COR-L47 (cell line): ENCODE measurements around the gene RAB3D.
"Not testable (repeated sequence)": the region's sequence is repeated elsewhere in the genome, so short reads cannot be mapped to it uniquely, and the experiment has no call there.

Source experiments
- DNase-seq: peaks from one replicate; lab custom pipeline; 2025; lab: John Stamatoyannopoulos, UW

RAB3D gene, protein sequence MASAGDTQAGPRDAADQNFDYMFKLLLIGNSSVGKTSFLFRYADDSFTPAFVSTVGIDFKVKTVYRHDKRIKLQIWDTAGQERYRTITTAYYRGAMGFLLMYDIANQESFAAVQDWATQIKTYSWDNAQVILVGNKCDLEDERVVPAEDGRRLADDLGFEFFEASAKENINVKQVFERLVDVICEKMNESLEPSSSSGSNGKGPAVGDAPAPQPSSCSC

DNA sequence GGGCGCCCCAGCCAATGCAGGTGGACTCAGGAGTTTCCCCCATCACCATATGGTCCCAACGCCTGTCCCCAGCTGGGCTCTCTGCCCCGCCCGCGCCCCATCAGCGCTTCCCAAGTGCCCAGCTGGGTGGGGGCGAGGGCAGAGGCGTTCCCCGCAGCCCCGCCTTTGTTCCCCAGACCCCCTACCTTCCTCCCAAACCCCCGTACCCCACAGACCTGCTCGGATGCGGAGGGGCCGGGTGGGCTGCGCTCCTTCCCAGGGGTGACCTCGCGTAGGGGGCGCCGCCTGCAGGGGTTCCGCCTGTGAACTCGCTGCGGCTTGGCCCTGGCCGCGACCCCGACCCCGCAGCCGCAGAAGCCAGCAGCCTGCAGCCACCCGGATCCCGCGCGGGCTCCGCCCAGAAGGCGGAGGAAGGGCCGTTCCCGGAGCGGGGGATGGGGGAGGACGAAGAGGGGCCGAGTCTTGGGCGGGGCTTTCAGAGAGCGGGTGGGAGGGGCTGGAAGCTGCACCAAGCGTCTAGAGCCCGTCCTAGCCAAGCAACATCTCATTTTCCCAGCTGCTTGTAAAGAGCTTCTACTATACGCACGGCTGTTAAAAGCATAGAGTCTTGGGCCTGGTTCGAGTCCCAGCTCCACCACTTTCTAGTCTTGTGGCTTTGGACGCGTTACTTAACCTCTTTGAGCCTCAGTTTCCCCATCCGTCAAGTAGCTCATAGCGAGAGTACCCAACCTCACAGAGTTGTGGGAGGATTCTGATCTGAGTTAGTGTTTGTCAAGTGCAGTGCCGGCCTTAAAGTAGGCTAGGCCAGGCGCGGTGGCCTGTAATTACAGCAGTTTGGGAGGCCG, at the start of gene RAB3D:
Gene RAB3D, minus strand, starts transcription at position 404 of the 845 bp plus-strand sequence. CDS start 2,258 bp downstream, outside the sequence.
- peak; percentile 81 for DNase-seq

DNA sequence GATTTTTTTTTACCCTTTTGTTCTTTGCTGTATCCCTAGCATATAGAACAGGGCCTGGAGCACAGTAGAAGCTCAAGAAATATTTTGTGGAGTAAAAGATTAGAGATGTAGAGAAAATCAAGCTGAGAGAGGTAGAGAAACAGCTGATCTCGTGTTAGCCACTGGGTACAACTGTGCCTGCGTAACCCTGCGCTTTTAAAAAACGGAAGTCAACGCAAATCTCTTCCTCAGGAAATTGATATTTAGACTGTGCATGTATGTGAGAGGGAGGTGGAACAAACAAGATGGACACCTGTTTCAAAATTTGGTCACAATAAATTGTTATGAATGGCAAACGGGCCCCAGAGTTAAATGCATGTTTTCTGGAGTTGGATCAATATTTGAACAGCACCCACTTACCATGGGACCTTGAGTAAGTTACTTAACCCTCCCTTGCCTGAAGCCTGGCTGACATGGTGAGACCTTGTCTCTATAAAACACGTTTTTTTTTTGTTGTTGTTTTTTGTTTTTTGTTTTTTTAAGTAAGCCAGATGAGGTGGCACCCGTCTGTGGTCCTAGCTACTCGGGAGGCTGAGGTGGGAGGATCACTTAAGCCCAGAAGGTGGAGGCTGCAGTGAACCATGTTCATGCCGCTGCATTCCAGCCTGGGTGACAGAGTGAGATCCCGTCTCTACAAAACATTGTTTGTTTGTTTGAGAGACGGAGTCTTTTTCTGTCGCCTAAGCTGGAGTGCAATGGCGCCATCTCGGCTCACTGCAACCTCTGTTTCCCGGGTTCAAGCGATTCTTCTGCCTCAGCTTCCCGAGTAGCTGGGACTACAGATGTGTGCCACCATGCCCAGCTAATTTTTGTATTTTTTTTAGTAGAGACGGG, 47.9 kb upstream of the RAB3D start:
- DNase-seq = no peak

DNA sequence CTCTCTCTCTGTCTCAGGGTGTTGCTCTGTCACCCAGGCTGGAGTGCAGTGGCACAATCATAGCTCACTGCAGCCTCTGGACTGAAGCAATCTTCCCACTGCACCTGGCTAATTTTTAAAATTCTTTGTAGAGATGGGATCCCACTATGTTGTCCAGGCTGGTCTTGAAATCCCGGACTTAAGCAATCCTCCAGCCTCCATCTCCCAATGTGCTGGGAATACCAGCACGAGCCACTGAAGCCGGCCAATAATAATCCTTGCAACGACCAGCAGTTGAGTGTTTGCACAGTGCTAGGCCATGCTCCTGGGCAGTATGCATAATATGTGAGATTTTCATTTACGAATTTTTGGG, 45.3 kb upstream of the RAB3D start:
- DNase-seq = no peak

DNA sequence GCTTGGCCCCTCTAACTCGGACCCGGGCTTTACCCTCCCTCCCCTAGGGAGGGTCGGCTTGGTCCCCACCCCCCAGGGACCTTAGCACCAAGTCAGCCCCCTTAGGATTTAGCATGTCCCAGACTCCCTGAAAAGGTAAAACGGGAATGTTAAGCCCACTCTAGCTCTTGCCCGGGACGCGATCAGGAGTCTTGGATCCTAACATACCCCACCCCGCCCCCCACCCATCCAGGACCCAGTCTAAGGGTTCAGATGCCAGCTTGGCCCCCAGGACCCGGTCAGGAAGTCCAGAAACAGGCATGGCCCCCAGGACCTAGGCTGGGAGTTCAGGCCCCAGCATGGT, 44.2 kb upstream of the RAB3D start:
- DNase-seq = no peak

DNA sequence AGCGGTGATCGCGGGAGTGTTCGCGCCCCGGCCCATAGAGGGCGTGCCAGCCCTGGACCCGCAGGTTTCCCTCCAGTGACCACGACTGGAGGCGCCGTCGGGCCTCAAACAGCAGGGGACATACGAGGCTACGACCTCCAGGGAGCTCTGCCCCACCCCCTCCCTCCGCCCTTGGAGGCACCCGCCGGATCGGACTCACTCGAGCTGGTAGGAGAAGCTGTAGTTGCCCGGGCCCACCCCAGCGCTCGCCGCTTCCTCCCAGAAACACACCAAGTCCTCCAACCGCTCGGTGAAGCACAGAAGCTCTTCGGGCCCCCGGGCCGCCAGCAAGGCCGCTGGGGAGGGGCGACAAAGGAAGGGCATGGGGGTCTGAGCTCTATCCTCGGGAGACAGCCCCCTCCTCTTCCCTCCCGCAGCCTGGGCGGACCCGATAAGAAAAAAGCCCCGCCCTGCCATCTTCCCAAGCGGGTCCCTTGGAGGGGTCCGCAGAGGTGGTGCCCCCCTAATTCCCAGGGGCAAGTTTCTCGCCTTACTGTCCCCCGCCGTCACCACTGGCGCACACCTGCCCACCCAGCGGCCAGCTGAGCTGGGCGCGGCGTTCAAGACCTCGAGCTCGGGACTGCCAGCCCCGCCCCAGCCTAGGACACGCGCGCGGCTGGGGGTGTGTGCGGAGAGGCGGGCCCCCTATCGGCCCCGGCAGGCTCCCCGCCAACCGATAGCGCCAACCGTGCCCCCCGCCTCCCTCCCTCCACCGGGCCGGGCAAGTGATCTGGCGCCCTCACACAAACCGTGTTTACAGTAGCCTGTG, 43.6 kb upstream of the RAB3D start:
- DNase-seq = peak; percentile 20

DNA sequence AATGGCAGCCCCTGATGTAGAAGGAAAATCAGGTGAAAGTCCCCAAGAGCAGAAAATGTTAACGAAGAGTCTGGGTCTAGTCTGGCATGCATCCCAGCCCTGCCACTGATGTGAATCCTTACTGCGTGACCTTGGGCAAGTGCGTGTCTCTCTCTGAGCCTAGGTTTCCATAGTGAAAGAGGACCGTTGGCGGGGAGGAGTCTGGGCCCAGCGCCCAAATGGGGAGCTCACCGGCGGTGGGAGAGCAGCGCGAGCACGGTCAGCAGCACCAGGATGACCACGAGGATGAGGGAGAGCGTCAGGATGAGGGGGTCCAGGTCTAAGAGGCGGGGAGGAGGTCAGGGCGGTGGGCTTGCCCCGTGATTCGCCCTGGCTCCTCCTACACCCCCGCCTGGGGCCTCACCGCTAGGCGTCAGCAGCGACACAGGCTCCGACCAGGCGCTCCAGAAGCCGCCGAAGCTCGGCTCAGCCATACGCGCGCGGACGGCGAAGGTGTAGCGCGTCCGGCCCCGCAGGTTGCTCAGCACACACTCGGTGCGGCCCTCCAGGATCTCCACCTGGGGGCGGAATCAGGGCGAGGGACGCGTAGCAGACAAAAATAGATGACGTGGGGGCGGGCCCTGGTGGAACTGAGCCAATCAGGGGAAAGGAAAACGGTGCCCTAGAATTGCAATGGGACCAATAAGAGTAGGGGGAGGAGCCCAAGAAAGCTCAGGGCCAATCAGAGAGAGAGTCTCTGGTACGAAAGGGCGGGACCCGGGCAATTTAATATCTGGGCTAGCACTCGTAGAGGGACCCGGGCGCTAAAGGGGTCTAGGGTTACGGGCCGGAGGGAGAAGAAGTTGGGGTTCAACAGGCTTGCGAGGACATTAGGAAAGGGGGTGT, 41.4 kb upstream of the RAB3D start:
- DNase-seq = peak; percentile 96

DNA sequence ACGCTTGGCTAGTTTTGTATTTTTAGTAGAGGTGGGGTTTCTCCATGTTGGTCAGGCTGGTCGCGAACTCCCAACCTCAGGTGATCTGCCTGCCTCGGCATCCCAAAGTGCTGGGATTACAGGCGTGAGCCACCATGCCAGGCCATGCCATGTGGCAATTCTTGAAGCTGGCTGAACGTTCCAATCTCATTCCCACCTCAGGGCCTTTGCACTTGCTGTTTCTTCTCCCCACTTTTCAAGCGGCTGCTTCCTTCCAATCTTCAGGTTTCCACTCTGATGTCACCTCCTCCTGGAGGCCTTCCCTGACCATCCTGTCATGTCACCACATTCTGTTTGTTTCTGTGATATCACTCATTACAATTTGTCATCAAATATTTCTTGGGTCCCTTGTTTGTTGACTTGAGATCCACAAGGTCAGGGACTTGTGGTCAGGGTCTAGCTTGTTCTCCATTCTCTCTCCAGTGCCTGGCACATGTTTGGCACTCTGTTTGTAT, 40.4 kb upstream of the RAB3D start:
- DNase-seq = no peak

DNA sequence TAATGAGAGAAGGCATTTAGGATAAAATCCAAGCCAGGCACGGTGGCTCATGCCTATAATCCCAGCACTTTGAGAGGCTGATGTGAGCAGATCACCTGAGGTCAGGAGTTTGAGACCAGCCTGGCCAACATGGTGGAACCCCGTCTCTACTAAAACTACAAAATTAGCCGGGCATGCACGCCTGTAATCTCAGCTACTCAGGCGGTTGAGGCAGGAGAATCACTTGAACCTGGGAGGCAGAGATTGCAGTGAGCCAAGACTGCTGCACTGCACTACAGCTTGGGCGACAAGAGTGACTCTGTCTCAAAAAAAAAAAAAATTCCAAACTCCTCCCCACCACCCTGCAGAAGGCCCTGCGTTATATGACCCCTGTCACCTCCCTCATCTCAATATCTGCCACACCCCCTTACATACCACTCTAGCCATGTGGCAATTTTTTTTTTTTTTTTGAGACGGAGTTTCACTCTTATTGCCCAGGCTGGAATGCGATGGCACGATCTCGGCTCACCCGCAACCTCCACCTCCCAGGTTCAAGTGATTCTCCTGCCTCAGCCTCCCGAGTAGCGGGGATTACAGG, 39.9 kb upstream of the RAB3D start:
- not testable (repeated sequence) for DNase-seq

DNA sequence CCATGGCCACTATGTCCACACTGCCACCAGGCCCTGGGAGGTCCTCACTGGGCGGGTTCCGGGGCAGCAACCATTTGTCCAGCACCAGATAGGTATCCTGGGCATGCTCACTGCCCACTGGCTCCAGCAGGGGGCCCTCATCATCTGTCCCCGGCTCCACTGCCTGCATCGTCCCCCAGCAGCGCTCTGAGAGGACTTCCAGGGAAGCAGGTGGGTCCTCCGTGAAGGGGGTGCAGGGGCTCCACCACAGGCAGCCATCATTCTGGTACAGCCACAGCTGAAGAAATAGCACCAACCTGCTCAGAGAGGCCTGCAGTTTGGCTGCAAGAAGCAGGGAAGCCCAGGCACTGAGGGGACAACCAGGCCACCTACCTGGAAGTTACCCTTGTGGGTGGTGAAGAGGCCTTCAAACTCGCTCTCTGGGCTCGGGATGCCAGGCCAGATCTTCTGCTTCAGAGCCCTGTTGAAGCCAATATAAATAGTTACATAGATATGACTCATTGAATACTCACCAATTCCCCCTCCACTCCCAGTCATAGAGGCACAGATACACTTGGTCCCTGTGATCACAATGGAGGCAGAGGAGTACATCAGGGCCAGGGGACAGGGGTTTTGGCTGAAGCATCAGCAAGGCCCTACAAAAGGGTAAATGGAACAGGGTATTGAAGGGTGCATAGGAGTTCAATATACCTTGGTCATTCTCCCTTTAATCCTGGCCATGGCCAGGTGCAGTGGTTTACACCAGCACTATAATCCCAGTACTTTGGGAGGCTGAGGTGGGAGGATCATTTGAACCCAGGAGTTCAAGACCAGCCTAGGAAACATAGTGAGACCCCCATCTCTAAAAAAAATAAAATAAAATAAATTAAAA, 39.1 kb upstream of the RAB3D start:
- peak; percentile 40 for DNase-seq

DNA sequence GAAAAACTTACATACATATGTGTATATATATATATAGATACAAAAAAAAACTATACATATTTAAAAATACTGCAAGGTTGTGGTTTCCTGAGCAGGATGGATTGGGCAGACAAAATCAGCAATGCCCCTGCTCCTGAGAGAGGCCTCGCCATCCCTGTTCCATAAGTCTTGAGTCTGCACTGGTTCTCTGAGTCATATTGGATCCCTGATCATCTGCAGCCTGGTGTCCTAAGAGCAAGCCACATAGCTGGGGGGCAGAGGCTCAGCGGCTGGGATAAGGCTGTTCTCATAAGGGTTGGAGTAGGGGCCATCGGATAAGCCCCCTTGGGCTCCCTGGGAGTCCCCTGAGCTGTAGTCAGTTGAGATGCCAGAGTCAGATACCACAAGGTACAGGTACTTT, 38.3 kb upstream of the RAB3D start:
- DNase-seq = no peak

DNA sequence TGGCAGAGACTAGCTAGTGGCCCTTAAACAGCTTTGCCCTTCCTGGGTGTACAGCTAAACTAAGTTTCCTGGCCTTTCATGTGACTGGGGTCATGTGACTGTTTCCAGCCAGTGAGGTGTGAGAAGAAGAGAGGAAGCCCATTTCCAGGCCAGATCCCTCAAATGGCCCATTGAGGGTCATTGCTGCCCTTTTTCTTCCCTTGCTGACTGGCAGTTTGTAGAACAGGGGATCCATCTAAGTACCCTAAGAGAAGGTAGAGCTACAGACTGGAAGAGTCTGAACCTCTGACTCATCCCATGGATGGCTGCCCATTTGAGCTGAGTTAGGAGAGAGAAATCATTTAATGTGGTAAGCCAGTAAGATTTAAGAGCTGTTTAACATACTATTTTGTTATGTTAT, 37.8 kb upstream of the RAB3D start:
- no peak for DNase-seq

DNA sequence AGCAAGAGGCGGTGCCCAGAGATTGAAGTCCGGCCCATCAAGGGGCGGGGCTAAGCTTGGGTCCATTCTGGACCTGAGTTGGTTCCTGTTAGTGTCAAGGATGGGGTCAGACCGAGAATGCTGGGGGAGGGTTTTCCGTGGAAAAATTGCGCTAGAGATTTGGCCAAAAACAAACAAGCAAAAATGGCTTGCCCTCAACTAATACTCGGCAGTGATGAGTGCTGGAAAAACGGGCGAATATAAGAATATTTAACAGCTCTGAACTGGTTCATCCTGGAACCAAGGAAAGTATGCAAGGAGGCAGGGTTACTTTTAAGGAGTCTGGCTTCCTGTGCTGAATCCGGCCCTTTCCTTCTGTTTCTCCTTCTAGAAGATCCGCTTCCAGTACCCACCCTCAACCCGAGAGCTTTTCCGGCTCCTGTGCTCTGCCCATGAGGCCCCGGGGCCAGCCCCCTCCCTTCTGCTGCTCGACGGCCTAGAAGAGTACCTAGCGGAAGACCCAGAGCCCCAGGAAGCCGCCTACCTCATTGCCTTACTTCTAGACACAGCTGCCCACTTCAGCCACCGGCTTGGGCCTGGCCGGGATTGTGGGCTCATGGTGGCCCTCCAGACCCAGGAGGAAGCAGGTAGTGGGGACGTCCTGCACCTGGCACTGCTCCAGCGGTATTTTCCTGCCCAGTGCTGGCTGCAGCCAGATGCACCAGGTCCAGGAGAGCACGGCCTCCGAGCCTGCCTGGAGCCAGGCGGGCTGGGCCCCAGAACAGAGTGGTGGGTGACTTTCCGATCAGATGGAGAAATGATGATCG, 35.9 kb upstream of the RAB3D start:
- DNase-seq = peak; percentile 18

DNA sequence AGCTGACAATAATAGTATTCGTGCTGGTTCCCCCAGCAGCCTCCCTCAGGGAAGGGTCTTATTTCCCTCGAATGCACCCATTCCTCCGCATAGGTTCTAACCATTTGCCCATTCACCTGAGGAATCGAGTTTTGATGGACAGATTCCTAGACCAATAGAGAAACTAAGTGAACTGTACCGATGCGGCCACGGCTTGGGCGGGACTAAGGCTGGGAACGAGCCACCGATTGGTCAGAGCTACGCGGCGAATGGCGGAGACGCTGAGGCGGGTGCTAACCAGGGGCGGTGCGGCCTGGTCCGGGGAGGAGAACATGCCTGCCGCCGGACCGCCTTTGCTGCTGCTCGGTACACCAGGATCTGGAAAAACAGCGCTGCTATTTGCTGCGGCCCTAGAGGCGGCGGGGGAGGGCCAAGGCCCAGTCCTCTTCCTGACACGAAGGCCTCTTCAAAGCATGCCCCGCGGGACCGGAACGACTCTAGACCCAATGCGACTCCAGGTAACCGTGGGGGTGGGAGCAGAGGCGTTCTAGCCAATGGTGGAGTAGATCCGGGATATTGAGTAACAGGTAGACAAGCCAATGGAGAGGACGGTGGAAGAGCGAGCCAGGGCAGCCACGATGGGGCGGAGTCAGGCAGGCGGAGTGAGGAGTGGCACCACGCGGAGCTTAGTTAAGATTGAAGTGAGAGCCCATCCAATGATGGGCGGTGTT, 35.1 kb upstream of the RAB3D start, which contains the start of gene SWSAP1:
Gene SWSAP1, plus strand, starts transcription at position 234 of the 710 bp plus-strand sequence. Its CDS starts 15 bp downstream, at position 249.
- peak; percentile 99 for DNase-seq

DNA sequence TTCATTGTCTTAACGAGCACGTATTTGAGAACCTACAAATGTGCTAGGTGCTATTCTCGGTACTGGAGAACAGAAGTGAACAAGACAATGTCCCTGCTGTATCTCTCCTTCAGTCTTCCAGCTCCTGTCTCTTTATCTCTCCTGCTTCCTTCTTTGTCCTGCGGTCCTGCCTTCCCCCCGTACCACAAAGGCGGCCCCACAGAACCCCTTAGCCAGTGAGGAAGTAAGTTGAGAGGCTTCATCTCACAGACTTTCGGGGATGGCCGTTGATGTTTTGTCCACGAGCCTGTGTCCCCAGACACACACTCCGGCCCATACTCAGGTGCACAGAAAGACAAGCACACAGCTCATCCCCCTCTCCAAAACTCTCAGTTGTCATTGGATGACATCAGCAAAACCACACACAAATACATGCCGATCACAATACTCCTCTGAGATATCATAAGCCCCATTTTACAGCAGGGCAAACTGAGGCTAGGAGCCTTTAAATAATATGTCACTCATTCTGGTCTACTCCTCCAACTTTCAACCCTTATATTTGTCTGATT, 34.5 kb upstream of the RAB3D start:
- DNase-seq = no peak

DNA sequence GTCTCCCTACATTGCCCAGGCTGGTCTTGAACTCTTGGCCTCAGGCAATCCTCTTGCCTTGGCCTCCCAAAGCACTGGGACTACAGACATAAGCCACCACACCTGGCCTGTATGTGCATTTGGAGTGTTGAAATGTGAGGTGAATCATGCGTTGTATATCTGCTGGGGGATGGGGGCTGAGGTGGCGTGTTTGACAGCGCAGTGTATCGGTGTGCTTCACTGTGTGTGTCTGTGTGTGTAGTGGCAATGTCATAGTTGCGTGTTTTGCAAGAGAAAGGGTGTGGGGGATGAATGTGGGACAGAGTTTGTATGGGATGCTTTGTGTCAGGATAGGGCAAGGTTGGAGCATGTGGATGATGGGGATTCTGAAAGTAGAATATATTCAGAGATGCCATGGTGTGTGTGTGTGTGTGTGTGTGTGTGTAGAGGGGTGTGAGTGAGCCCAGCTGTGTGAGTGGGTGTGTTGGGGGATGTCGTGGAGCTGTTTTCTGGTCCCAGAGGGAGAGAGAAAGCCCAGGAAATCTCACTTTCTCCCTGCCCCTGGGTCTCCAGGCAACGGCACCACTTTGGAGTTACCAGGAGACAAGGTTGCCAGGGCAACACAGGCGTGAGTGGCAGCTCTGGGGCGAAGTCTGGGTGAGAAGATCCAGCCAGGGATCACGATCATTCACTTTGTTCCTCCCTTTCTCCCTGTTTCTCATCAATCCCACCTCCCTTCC, 33.9 kb upstream of the RAB3D start:
- DNase-seq = peak; percentile 89

DNA sequence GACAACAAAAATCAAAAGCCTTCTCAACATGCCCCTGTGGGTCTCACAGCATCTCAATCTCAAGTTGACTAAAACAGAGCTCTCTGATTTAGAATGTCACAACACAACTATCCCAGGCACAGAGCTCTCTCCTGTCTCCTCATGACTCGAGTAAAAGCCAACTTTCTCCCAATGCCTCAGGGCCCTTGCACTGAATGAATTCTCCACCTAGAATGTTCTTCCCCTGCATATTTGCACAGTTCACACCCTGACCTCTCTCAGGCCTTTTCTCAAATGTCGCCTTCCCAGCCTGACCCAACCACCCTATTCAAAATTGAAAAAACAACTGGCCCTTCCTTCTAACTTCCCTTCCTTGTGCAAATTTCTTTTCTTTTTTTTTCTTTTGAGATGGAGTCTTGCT, 31.3 kb upstream of the RAB3D start:
- DNase-seq = no peak

DNA sequence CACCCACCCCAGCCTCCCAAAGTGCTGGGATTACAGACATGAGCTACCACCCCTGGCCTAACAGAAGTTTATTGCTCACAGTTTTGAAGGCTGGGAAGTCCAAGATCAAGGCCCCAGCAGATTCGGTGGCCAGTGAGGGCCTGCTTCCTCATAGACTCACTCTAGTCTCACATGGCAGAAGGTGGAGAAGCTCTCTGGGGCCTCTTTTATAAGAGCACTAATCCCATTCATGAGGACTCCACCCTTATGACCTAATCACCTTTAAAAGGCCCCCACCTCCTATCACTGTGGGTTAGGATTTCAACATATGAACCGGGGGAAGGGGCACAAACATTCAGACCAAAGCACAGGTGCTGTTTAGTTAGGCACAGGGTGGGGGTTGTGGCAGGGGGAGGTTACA, 28.1 kb upstream of the RAB3D start:
- DNase-seq = no peak
